Calu3 (cell line): ENCODE results near the gene SFMBT1. TPM values are rescaled to one million over a fixed set of nuclear protein-coding genes. Genes with fewer than 3 reads are reported as not detected.

ENCODE experiments used
- BruUV-seq: library from RNA; stranded (reverse); fragments of 400-500 nt; replicated peaks from 2 replicates; lab custom pipeline; 2021; lab: Mats Ljungman, UMichigan
- CTCF ChIA-PET: fragments of 300-600 bp; sonication (Branson Sonifier 250); formaldehyde crosslinking; loops from one replicate; lab custom pipeline; 2022; ENCODE audit warnings: antibody characterized with exemption; lab: Charles Lee
- DNase-seq: peaks from one replicate; pipeline ENCODE4 v3.0.0; 2022
- H3K27ac Mint-ChIP-seq: one replicate; pipeline ENCODE4 v1.8.0; 2022; ENCODE audit warnings: mixed read lengths; ENCODE audit not compliant: unreplicated experiment
- H3K27me3 Mint-ChIP-seq: one replicate; pipeline ENCODE4 v1.8.0; 2022; ENCODE audit warnings: mixed read lengths; ENCODE audit not compliant: unreplicated experiment
- H3K36me3 Mint-ChIP-seq: one replicate; pipeline ENCODE4 v1.8.0; 2022; ENCODE audit warnings: mild to moderate bottlenecking, moderate library complexity, mixed read lengths; ENCODE audit not compliant: insufficient read depth, unreplicated experiment
- H3K4me1 Mint-ChIP-seq: one replicate; pipeline ENCODE4 v1.8.0; 2022; ENCODE audit warnings: mild to moderate bottlenecking, low read depth, mixed read lengths; ENCODE audit not compliant: unreplicated experiment
- H3K4me3 Mint-ChIP-seq: one replicate; pipeline ENCODE4 v1.8.0; 2022; ENCODE audit warnings: mild to moderate bottlenecking, low read depth, moderate library complexity, mixed read lengths; ENCODE audit not compliant: unreplicated experiment
- H3K9me3 Mint-ChIP-seq: one replicate; pipeline ENCODE4 v1.8.0; 2022; ENCODE audit warnings: low read depth, mixed read lengths; ENCODE audit not compliant: unreplicated experiment
- intact Hi-C: fragments of 100-400 bp; cut with micrococcal nuclease; formaldehyde crosslinking; loops from one replicate; pipeline ENCODE4 v1.10.0; 2022; ENCODE audit not compliant: unreplicated experiment
- total RNA-seq: library from RNA; stranded (reverse); gene quantifications from 2 replicates; pipeline ENCODE4 v1.2.3, GENCODE V29; 2022
- TF ChIP-seq, protein P1 (sequence below): fragments of 200-600 bp; IDR thresholded peaks from one replicate; pipeline ENCODE4 v1.8.0; 2022; ENCODE audit warnings: antibody characterized with exemption; ENCODE audit not compliant: unreplicated experiment

The SFMBT1 gene
- total RNA-seq, 1 experiment from 2014 or later: 36.6 TPM

DNA sequence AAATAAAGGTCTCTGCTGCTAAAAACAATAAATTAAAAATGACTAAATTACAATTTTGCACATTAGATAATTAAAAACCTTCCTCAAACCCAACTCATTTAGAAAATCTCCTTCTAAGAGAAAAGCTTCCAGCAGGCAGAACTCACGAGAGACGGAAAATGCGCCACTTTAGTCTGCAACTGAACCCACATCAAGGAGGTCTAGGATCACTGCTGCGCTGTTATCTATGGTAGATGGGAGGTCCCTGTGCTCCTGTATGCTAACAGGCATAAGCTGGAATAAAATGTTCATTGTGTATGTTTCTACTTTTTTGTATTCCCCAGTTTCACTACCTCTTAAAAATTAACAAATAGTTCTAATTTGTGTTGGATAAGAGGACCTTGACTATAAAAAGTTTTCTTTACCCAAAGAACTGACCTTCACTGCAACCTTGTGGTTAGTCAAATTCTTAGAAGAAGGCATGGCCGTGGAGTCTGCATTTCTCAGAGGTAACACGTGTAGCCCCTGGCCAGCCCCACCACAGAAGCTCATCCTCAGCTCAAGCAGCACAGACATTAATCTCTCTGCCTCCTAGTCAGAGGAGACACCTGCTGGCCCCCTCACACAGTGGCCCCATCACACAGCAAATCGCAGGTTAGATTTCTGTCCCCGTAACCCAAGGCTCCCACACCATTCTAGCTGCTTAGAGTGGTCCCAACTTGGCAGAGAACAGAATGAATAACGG is 170.8 kb downstream of the SFMBT1 start:
- intact Hi-C loops: no loop called here
- Mint-ChIP-seq H3K4me3 (no peak overlapping the region), H3K9me3 (no peaks in the 10 kb centered on the region), H3K27me3 (no peaks in the 10 kb centered on the region), H3K27ac (no peak overlapping the region), H3K4me1 (no peaks in the 10 kb centered on the region), H3K36me3 (peaks cover 6% of the 10 kb centered on the region)
- no TSS peak for BruUV-seq
- CTCF ChIA-PET: no interaction called here
- TF ChIP-seq, protein P1, sequence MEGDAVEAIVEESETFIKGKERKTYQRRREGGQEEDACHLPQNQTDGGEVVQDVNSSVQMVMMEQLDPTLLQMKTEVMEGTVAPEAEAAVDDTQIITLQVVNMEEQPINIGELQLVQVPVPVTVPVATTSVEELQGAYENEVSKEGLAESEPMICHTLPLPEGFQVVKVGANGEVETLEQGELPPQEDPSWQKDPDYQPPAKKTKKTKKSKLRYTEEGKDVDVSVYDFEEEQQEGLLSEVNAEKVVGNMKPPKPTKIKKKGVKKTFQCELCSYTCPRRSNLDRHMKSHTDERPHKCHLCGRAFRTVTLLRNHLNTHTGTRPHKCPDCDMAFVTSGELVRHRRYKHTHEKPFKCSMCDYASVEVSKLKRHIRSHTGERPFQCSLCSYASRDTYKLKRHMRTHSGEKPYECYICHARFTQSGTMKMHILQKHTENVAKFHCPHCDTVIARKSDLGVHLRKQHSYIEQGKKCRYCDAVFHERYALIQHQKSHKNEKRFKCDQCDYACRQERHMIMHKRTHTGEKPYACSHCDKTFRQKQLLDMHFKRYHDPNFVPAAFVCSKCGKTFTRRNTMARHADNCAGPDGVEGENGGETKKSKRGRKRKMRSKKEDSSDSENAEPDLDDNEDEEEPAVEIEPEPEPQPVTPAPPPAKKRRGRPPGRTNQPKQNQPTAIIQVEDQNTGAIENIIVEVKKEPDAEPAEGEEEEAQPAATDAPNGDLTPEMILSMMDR: no peak
- DNase-seq: no peak

GRCh38 chr3:52874160-52874701 is 171.6 kb downstream of the SFMBT1 start:
- no peak overlapping the region for H3K4me3 Mint-ChIP-seq
- no peaks in the 10 kb centered on the region for H3K9me3 Mint-ChIP-seq
- TF ChIP-seq, protein P1: no peak
- peaks cover 6% of the 10 kb centered on the region for H3K36me3 Mint-ChIP-seq
- no peak for DNase-seq
- H3K27ac Mint-ChIP-seq: no peak overlapping the region
- BruUV-seq: no TSS peak
- CTCF ChIA-PET: no interaction called here
- intact Hi-C loops: no loop called here
- H3K4me1 Mint-ChIP-seq: no peaks in the 10 kb centered on the region
- H3K27me3 Mint-ChIP-seq: no peaks in the 10 kb centered on the region

DNA sequence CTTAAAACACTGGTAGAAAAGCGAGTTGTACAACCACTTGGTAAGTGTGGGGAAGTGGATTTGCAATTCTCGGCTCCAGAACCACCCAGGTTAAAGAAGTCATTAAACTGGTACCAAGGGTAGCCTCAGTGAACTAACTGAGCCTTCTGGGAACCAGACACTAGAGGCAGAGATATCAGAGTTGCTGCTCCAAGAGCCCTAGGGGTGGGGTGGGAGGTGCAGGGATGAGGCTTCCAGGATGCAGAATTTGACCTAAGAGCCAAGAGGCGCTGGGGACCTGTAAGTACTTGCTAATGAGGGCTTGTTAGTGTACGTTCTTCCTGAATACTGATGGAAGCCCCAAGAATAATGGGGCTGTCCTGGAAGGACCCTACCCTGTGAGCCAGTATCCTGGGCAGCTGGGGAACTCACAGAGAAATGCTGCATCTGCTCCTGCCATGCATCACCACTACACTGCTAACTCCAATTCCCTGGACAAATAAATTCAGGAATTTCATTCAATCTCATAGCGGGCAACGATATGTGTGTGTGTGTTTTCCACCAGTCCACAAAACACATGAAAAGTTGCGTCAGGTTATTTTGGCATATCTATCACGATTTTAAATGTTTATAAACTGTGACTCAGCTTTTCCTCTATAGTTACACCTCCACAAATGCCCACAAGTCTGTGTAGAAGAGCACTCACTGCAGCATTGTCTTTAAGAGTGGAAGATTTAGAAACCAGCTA is 172.3 kb downstream of the SFMBT1 start:
- Mint-ChIP-seq H3K27me3 (no peaks in the 10 kb centered on the region), H3K27ac (no peak overlapping the region), H3K4me1 (no peaks in the 10 kb centered on the region), H3K9me3 (no peaks in the 10 kb centered on the region), H3K36me3 (peaks cover 6% of the 10 kb centered on the region), H3K4me3 (no peak overlapping the region)
- TF ChIP-seq, protein P1: no peak
- CTCF ChIA-PET: no interaction called here
- BruUV-seq: no TSS peak
- DNase-seq: no peak
- intact Hi-C loops: no loop called here

- Mint-ChIP-seq H3K9me3 (no peaks in the 10 kb centered on the region), H3K27ac (no peak overlapping the region), H3K36me3 (peaks cover 6% of the 10 kb centered on the region), H3K4me3 (no peak overlapping the region), H3K4me1 (no peaks in the 10 kb centered on the region), H3K27me3 (no peaks in the 10 kb centered on the region)
- DNase-seq: no peak
- CTCF ChIA-PET: interaction anchor here (0.6 kb wide), 1 partner anchor 408 kb away, joined by 5 read pairs; no protein-coding TSS in a partner anchor
- BruUV-seq: no TSS peak
- TF ChIP-seq, protein P1: no peak
- intact Hi-C loops: no loop called here
Observed at GRCh38 chr3:52872245-52872644, 173.6 kb downstream of the SFMBT1 start.
